VCaP (cell line): Measurements from ENCODE around the gene INKA2.

Experiments
- H3K27ac ChIP-seq: fragments of 450-650 bp; 2 replicates; pipeline ENCODE4 v1.5.1; 2017
- TF ChIP-seq, protein P1 (sequence below): fragments of 450-650 bp; conservative IDR thresholded peaks from 2 replicates; pipeline ENCODE4 v1.5.1; 2017; ENCODE audit warnings: mild to moderate bottlenecking, moderate library complexity

INKA2 gene

DNA sequence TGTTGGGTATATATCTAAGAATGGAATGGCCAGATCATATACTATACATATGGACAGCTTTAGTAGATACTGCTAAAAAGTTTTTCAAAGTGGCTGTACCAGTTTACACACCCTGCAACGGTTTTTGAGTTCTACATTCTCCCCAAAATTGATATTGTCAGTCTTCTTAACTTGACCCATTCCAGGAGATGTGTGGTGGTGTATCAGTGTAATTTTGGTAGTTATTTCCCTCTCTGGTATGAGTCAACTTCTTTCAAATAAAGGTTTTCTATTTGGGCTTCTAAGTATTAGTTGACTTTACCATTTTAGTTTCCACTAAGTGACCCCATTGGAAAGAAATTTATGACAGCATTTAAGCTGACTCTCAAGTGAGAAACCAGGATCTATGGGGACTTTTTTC, 29.2 kb downstream of the INKA2 start:
- no peak overlapping the region for H3K27ac ChIP-seq
- TF ChIP-seq, protein P1, sequence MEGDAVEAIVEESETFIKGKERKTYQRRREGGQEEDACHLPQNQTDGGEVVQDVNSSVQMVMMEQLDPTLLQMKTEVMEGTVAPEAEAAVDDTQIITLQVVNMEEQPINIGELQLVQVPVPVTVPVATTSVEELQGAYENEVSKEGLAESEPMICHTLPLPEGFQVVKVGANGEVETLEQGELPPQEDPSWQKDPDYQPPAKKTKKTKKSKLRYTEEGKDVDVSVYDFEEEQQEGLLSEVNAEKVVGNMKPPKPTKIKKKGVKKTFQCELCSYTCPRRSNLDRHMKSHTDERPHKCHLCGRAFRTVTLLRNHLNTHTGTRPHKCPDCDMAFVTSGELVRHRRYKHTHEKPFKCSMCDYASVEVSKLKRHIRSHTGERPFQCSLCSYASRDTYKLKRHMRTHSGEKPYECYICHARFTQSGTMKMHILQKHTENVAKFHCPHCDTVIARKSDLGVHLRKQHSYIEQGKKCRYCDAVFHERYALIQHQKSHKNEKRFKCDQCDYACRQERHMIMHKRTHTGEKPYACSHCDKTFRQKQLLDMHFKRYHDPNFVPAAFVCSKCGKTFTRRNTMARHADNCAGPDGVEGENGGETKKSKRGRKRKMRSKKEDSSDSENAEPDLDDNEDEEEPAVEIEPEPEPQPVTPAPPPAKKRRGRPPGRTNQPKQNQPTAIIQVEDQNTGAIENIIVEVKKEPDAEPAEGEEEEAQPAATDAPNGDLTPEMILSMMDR, result no peak

- TF ChIP-seq, protein P1, result no peak
- no peak overlapping the region for H3K27ac ChIP-seq
Observed at GRCh38 chr1:111707906-111708305, 31.3 kb downstream of the INKA2 start.

DNA sequence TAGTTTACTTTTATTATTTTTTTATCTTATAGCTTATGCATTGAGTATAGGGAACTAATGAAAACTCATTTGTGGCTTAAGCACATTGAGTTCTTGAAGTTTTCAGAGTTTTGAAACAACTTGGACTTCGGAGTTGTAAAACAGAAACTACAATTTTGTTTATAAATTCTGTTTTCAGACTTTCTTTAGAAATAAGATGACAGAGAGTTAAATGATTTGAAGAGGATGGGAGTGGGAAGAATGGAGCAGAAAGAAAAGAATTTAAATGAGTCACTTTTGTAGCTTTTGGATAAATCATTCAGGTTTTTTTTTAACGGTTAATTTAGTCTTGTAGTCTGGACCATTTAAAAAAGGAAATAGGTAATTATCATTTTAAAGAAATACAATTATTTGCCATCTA, 32.3 kb downstream of the INKA2 start:
- TF ChIP-seq, protein P1, result no peak
- no peak overlapping the region for H3K27ac ChIP-seq

DNA sequence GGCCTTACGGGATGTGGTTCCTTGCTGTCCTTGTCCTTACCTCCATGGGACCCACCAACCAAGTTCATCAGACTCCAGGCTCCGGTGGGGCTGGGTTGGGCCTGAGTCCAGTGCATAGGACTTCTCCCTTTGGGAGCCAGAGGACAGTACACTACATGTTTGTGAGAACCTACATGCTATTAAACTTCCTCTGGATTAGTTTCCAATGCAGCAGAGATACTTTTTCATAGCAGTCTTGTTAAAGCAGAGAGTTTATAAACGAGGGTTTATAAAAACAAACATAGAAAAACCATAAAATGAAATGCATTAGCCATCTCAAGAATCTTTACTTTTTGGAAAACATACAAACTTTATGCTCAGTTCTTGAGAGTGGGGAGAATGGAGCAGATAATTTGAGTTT, 33.4 kb downstream of the INKA2 start:
- no peak overlapping the region for H3K27ac ChIP-seq
- TF ChIP-seq, protein P1, result no peak

GRCh38 chr1:111704776-111705175, 34.4 kb downstream of the INKA2 start:
- peak overlapping the region; percentile 17; the same call in 1 of the 2 replicates for H3K27ac ChIP-seq
- TF ChIP-seq, protein P1, result no peak

GRCh38 chr1:111704240-111704639, 35.0 kb downstream of the INKA2 start:
- TF ChIP-seq, protein P1, result no peak
- no peak overlapping the region for H3K27ac ChIP-seq

DNA sequence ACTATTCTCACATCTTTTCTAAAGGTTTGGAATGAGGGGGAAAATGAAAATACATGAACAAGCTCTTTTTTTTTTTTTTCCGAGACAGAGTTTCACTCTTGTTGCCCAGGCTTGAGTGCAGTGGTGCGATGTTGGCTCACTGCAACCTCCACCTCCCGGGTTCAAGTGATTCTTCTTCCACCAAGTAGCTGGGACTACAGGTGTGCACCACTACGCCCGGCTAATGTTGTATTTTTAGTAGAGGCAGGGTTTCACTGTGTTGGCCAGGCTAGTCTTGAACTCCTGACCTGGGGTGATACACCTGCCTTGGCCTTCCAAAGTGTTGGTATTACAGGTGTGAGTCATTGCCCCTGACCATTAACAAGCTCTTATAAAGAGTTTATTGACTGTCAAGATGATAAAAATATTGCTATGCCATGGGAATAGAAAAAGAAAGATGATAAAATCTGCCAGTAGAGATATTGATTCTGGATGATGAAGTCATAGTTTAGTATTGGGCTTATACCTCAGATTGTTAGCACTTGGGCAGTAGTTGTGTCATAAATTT, 36.6 kb downstream of the INKA2 start:
- H3K27ac ChIP-seq, result no peak overlapping the region
- TF ChIP-seq, protein P1, result no peak
